ENCODE results near the gene SLC39A12.

Gene SLC39A12

GRCh38 chr10:18087355-18087754 lies 135.6 kb downstream of the SLC39A12 start:
- Histone ChIP-seq H3K4me3 (ENCODE audit: extremely low read depth, insufficient read depth, low read length, poor library complexity, severe bottlenecking) (no peak overlapping the region), H3K4me1 (ENCODE audit: control insufficient read depth, insufficient read depth, low read length, poor library complexity, severe bottlenecking) (no peaks in the 10 kb centered on the region), H3K36me3 (ENCODE audit: control insufficient read depth, insufficient read depth, low read length) (no peaks in the 10 kb centered on the region), H3K27ac (ENCODE audit: low read depth, low read length, severe bottlenecking) (no peak overlapping the region), H3K9me3 (ENCODE audit: control insufficient read depth, low read length) (no peaks in the 10 kb centered on the region)
- 87 to 94% methylated on average over 3 to 5 of the region's 5 CpGs for WGBS, 2 experiments (ENCODE audit: insufficient coverage in 2 of 2)

Data from mesodermal cell (in vitro differentiated cells).